Nephron (organoid): Measurements from ENCODE around the gene CCDC40.

Experiments
- H3K27ac Mint-ChIP-seq, 3 experiments: 2 replicates each; pipeline ENCODE4 v1.8.0; 2020; ENCODE audit warnings: mixed read lengths in 3 of 3, mild to moderate bottlenecking in 2 of 3, moderate library complexity in 1 of 3
- H3K27me3 Mint-ChIP-seq: 2 replicates; pipeline ENCODE4 v1.8.0; 2021; ENCODE audit warnings: low read depth, mild to moderate bottlenecking, moderate library complexity, mixed read lengths
- H3K36me3 Mint-ChIP-seq: 2 replicates; pipeline ENCODE4 v1.8.0; 2020; ENCODE audit warnings: low read depth, mixed read lengths
- H3K4me1 Mint-ChIP-seq: 2 replicates; pipeline ENCODE4 v1.8.0; 2020; ENCODE audit warnings: mixed read lengths
- H3K4me3 Mint-ChIP-seq, 3 experiments: 2 replicates each; pipeline ENCODE4 v1.8.0; 2020; ENCODE audit warnings: mild to moderate bottlenecking in 3 of 3, mixed read lengths in 3 of 3, moderate library complexity in 2 of 3
- H3K9me3 Mint-ChIP-seq: 2 replicates; pipeline ENCODE4 v1.8.0; 2020; ENCODE audit warnings: mixed read lengths
- CTCF ChIP-seq, 3 experiments: fragments of 200-600 bp; sonication (generic); IDR thresholded peaks; one replicate each; pipeline ENCODE4 v1.5.0; 2021; ENCODE audit warnings: antibody characterized with exemption in 3 of 3; ENCODE audit not compliant: unreplicated experiment in 3 of 3

The CCDC40 gene

GRCh38 chr17:80118601-80119270 lies 82.3 kb downstream of the CCDC40 start:
- no peak for TF ChIP-seq CTCF (IDR thresholded peaks at IDR 0.05; ENCODE audit: unreplicated experiment in 3 of 3)
- H3K27me3 Mint-ChIP-seq, result peaks cover 6% of the 10 kb centered on the region
- peaks cover 19% of the 10 kb centered on the region for H3K36me3 Mint-ChIP-seq
- peaks cover 10% of the 10 kb centered on the region for H3K9me3 Mint-ChIP-seq
- no peak overlapping the region for H3K27ac Mint-ChIP-seq
- no peak overlapping the region for H3K4me3 Mint-ChIP-seq
- no peaks in the 10 kb centered on the region for H3K4me1 Mint-ChIP-seq

GRCh38 chr17:80119271-80119791 lies 82.9 kb downstream of the CCDC40 start:
- Mint-ChIP-seq H3K4me1 (peaks cover 4% of the 10 kb centered on the region), H3K27me3 (peaks cover 6% of the 10 kb centered on the region), H3K9me3 (peaks cover 10% of the 10 kb centered on the region), H3K36me3 (peaks cover 14% of the 10 kb centered on the region), H3K4me3 (no peak overlapping the region), H3K27ac (no peak overlapping the region)
- no peak for TF ChIP-seq CTCF (IDR thresholded peaks at IDR 0.05; ENCODE audit: unreplicated experiment in 3 of 3)

GRCh38 chr17:80119839-80120238 lies 83.4 kb downstream of the CCDC40 start:
- H3K4me1 Mint-ChIP-seq, result peaks cover 7% of the 10 kb centered on the region
- H3K27ac Mint-ChIP-seq, result no peak overlapping the region
- H3K4me3 Mint-ChIP-seq, result no peak overlapping the region
- no peak for TF ChIP-seq CTCF (IDR thresholded peaks at IDR 0.05; ENCODE audit: unreplicated experiment in 3 of 3)
- peaks cover 9% of the 10 kb centered on the region for H3K36me3 Mint-ChIP-seq
- peaks cover 9% of the 10 kb centered on the region for H3K9me3 Mint-ChIP-seq
- peaks cover 6% of the 10 kb centered on the region for H3K27me3 Mint-ChIP-seq

- TF ChIP-seq CTCF (IDR thresholded peaks at IDR 0.05; ENCODE audit: unreplicated experiment in 3 of 3), result no peak
- no peaks in the 10 kb centered on the region for H3K36me3 Mint-ChIP-seq
Measured at GRCh38 chr17:80122026-80122575, 85.7 kb downstream of the CCDC40 start.

GRCh38 chr17:80122926-80123505 lies 86.6 kb downstream of the CCDC40 start:
- Mint-ChIP-seq H3K4me1 (peaks cover 7% of the 10 kb centered on the region), H3K4me3 (no peak overlapping the region), H3K27me3 (no peaks in the 10 kb centered on the region), H3K9me3 (no peaks in the 10 kb centered on the region), H3K27ac (no peak overlapping the region), H3K36me3 (no peaks in the 10 kb centered on the region)
- TF ChIP-seq CTCF (IDR thresholded peaks at IDR 0.05; ENCODE audit: unreplicated experiment in 3 of 3), result no peak

More at GRCh38 chr17:80122026-80122575, 85.7 kb downstream of the CCDC40 start:
- Mint-ChIP-seq H3K27ac (no peak overlapping the region), H3K9me3 (no peaks in the 10 kb centered on the region), H3K4me3 (no peak overlapping the region), H3K27me3 (no peaks in the 10 kb centered on the region), H3K4me1 (peaks cover 7% of the 10 kb centered on the region)
